Epithelial cell of prostate (primary cell): Measurements from ENCODE around the gene C1orf159.
"Not testable (repeated sequence)": the region's sequence is repeated elsewhere in the genome, so short reads cannot be mapped to it uniquely, and the experiment has no call there.

Experiments used
- DNase-seq: peaks from one replicate; pipeline ENCODE4 v3.0.0-alpha.2; 2011; ENCODE audit warnings: low read depth, low spot score
- H3K27ac ChIP-seq: fragments of 450-650 bp; 2 replicates; pipeline ENCODE4 v1.5.1; 2017; ENCODE audit warnings: mild to moderate bottlenecking

The C1orf159 gene

GRCh38 chr1:1083416-1084371, 32.2 kb downstream of the C1orf159 start:
- no peak overlapping the region for H3K27ac ChIP-seq
- DNase-seq, result no peak

- DNase-seq, result no peak
- H3K27ac ChIP-seq, result no peak overlapping the region
Measured at GRCh38 chr1:1082776-1083415, 33.0 kb downstream of the C1orf159 start.

- DNase-seq, result no peak
- H3K27ac ChIP-seq, result no peak overlapping the region
Measured at GRCh38 chr1:1082239-1082775, 33.6 kb downstream of the C1orf159 start.

GRCh38 chr1:1081311-1082238, 34.3 kb downstream of the C1orf159 start:
- no peak for DNase-seq
- no peak overlapping the region for H3K27ac ChIP-seq

GRCh38 chr1:1080951-1081310, 35.0 kb downstream of the C1orf159 start:
- no peak overlapping the region for H3K27ac ChIP-seq
- DNase-seq, result no peak

GRCh38 chr1:1080122-1080757, 35.6 kb downstream of the C1orf159 start:
- DNase-seq, result no peak
- peak overlapping the region; percentile 89 for H3K27ac ChIP-seq

- H3K27ac ChIP-seq, result peak overlapping the region; percentile 89
Measured at GRCh38 chr1:1079408-1080121, 36.3 kb downstream of the C1orf159 start.

GRCh38 chr1:1077396-1077795, 38.5 kb downstream of the C1orf159 start:
- H3K27ac ChIP-seq, DNase-seq: not testable (repeated sequence)

More at GRCh38 chr1:1079408-1080121, 36.3 kb downstream of the C1orf159 start:
- DNase-seq, result no peak

GRCh38 chr1:1075148-1075935, 40.5 kb downstream of the C1orf159 start:
- no peak for DNase-seq
- H3K27ac ChIP-seq, result peak overlapping the region; percentile 80

- peak overlapping the region; percentile 80 for H3K27ac ChIP-seq
- DNase-seq, result no peak
Measured at GRCh38 chr1:1074631-1075147, 41.2 kb downstream of the C1orf159 start.

- peak; percentile 72 for DNase-seq
- H3K27ac ChIP-seq, result peak within 1 kb of the TSS; percentile 80
Measured at GRCh38 chr1:1073743-1074587, 41.9 kb downstream of the C1orf159 start, which contains the start of gene RNF223. RNF223 (minus strand) TSS chr1:1074306; CDS start chr1:1072566, 1,740 bp downstream.

- DNase-seq, result no peak
- peak overlapping the region; percentile 80 for H3K27ac ChIP-seq
Measured at GRCh38 chr1:1072849-1073742, 42.8 kb downstream of the C1orf159 start.

- H3K27ac ChIP-seq, result peak overlapping the region; percentile 80
- no peak for DNase-seq
Measured at GRCh38 chr1:1072299-1072848, 43.5 kb downstream of the C1orf159 start.

- H3K27ac ChIP-seq, result peak overlapping the region; percentile 80
- no peak for DNase-seq
Measured at GRCh38 chr1:1071486-1072298, 44.2 kb downstream of the C1orf159 start.
